Adrenal gland (tissue), 5 donors: ENCODE results near the gene CCL11.

ENCODE experiments used
- POLR2A ChIP-seq, 2 donors: fragments of 450-650 bp; IDR thresholded peaks; one replicate each; pipeline ENCODE4 v1.6.1; 2017; ENCODE audit warnings: antibody characterized with exemption in 2 of 2, mild to moderate bottlenecking in 2 of 2, moderate library complexity in 1 of 2
- TF ChIP-seq, protein P1 (sequence below), 6 experiments: fragments of 450-650 bp in 4 of 6; fragments of 200-600 bp in 2 of 6; sonication (generic) in 1 of 6; IDR thresholded peaks; 1 replicate in 5 of 6; 2 replicates in 1 of 6; pipeline versions ENCODE4 v1.5.1 to v1.8.0; 2016 to 2021; ENCODE audit warnings: antibody characterized with exemption in 6 of 6, mild to moderate bottlenecking in 2 of 6, moderate library complexity in 1 of 6
- donor health status: DM: no; HTN: no; CAD: no.

DNA sequence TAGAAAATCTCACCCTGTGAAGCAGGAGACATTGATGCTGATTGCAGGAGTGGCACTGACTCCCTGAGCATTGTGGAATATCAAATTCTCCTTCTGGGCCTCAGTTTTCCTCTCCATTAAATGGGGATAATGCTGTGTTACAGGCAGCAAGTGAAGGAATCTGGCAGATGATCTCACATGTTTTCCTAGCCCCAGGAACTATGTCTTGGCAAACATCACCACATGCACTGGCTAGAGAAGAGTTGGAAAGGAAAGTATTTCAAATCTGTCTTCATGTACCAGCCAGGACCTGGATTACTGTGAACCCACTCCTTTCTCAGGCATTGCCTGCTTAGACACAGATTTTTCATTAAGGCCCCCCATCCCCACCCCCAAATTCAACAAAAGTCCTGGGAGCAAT, 20.1 kb downstream of the CCL11 start:
- TF ChIP-seq, protein P1, sequence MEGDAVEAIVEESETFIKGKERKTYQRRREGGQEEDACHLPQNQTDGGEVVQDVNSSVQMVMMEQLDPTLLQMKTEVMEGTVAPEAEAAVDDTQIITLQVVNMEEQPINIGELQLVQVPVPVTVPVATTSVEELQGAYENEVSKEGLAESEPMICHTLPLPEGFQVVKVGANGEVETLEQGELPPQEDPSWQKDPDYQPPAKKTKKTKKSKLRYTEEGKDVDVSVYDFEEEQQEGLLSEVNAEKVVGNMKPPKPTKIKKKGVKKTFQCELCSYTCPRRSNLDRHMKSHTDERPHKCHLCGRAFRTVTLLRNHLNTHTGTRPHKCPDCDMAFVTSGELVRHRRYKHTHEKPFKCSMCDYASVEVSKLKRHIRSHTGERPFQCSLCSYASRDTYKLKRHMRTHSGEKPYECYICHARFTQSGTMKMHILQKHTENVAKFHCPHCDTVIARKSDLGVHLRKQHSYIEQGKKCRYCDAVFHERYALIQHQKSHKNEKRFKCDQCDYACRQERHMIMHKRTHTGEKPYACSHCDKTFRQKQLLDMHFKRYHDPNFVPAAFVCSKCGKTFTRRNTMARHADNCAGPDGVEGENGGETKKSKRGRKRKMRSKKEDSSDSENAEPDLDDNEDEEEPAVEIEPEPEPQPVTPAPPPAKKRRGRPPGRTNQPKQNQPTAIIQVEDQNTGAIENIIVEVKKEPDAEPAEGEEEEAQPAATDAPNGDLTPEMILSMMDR (IDR thresholded peaks at IDR 0.05) = no peak
- TF ChIP-seq POLR2A (IDR thresholded peaks at IDR 0.05) = no peak
